Keratinocyte (primary cell): ENCODE data around the gene CNOT6. TPM values are rescaled to one million over a fixed set of nuclear protein-coding genes. Genes with fewer than 3 reads are reported as not detected.

Experiments used
- DNase-seq: peaks from one replicate; pipeline ENCODE4 v3.0.0-alpha.2; 2011; ENCODE audit warnings: low read depth, missing footprints, low spot score
- FAIRE-seq: peaks from 2 replicates; lab custom pipeline; 2011; peaks lifted over from hg19 to GRCh38; lab: Jason Lieb, UNC
- H2AFZ ChIP-seq: 2 replicates; pipeline ENCODE4 v1.6.0; 2012; ENCODE audit warnings: low read length, control low read depth, inconsistent platforms; ENCODE audit not compliant: control insufficient read depth
- H3K27ac ChIP-seq: 2 replicates; pipeline ENCODE4 v1.5.1; 2011; ENCODE audit warnings: low read length; ENCODE audit not compliant: control insufficient read depth, insufficient read depth
- H3K27me3 ChIP-seq: 3 replicates; pipeline ENCODE4 v1.6.0; 2011; ENCODE audit warnings: low read length; ENCODE audit not compliant: control insufficient read depth, insufficient read depth; ENCODE audit errors: extremely low read depth
- H3K36me3 ChIP-seq, 2 experiments: 2 replicates in 1 of 2; 3 replicates in 1 of 2; pipeline ENCODE4 v1.5.1; 2011; ENCODE audit warnings: low read length in 2 of 2, mild to moderate bottlenecking in 1 of 2; ENCODE audit not compliant: control insufficient read depth in 2 of 2, insufficient read depth in 2 of 2; ENCODE audit errors: extremely low read depth in 1 of 2
- H3K4me1 ChIP-seq: 3 replicates; pipeline ENCODE4 v1.5.1; 2011; ENCODE audit warnings: low read length; ENCODE audit not compliant: control insufficient read depth, insufficient read depth; ENCODE audit errors: extremely low read depth
- H3K4me2 ChIP-seq: 3 replicates; pipeline ENCODE4 v1.6.0; 2011; ENCODE audit warnings: low read depth, low read length; ENCODE audit not compliant: control insufficient read depth, insufficient read depth; ENCODE audit errors: extremely low read depth
- H3K4me3 ChIP-seq, 3 experiments: fragments of 200-600 bp in 1 of 3; sonication (generic) in 1 of 3; 2 replicates in 2 of 3; 3 replicates in 1 of 3; pipeline ENCODE4 v1.5.1; 2011 to 2016; ENCODE audit warnings: low read length in 3 of 3, mild to moderate bottlenecking in 3 of 3, control low read depth in 2 of 3, inconsistent platforms in 1 of 3, low read depth in 1 of 3, mixed read lengths in 1 of 3, mixed run types in 1 of 3, moderate library complexity in 1 of 3; ENCODE audit not compliant: control insufficient read depth in 2 of 3, insufficient read depth in 2 of 3; ENCODE audit errors: extremely low read depth in 1 of 3
- H3K79me2 ChIP-seq: 2 replicates; pipeline ENCODE4 v1.6.0; 2012; ENCODE audit warnings: low read length; ENCODE audit not compliant: control insufficient read depth, insufficient read depth
- H3K9ac ChIP-seq: 3 replicates; pipeline ENCODE4 v1.6.0; 2011; ENCODE audit warnings: low read length; ENCODE audit not compliant: control insufficient read depth, insufficient read depth; ENCODE audit errors: extremely low read depth
- H3K9me1 ChIP-seq: 3 replicates; pipeline ENCODE4 v1.6.0; 2011; ENCODE audit warnings: low read length; ENCODE audit not compliant: control insufficient read depth, insufficient read depth; ENCODE audit errors: extremely low read depth
- H3K9me3 ChIP-seq: 2 replicates; pipeline ENCODE4 v1.5.1; 2012; ENCODE audit warnings: low read depth, low read length; ENCODE audit not compliant: control insufficient read depth
- H4K20me1 ChIP-seq: 3 replicates; pipeline ENCODE4 v1.6.0; 2011; ENCODE audit warnings: low read length; ENCODE audit not compliant: control insufficient read depth, insufficient read depth; ENCODE audit errors: extremely low read depth
- EZH2 ChIP-seq: IDR thresholded peaks from one replicate; pipeline ENCODE4 v1.6.1; 2012; ENCODE audit warnings: inconsistent platforms, mild to moderate bottlenecking, low read length, moderate library complexity
- dilution Hi-C: fragments of 300-500 bp; cut with MboI; formaldehyde crosslinking; loops from one replicate; pipeline ENCODE4 v1.7.0; 2020; ENCODE audit warnings: low sequenced_read_pairs; ENCODE audit not compliant: extremely low pct_ligation_motif_present
- polyA plus RNA-seq, 5 experiments: library from polyadenylated mRNA; depleted of rRNA in 3 of 5; stranded (reverse) in 3 of 5; stranded (forward) in 1 of 5; unstranded in 1 of 5; fragments of >200 nt; gene quantifications; 1 replicate in 1 of 5; 2 replicates in 3 of 5; 3 replicates in 1 of 5; pipeline versions ENCODE4 v1.2.1 to v1.2.3, GENCODE V29; 2011 to 2012; ENCODE audit warnings: missing spikeins in 2 of 5, low read depth in 1 of 5, low replicate concordance in 1 of 5
- TF ChIP-seq, protein P1 (sequence below), 3 experiments: IDR thresholded peaks in 1 of 3; conservative IDR thresholded peaks in 1 of 3; optimal IDR thresholded peaks in 1 of 3; 2 replicates in 2 of 3; 3 replicates in 1 of 3; pipeline versions ENCODE3 to v1.5.1; 2011; ENCODE audit warnings: low read length in 3 of 3, mild to moderate bottlenecking in 3 of 3, moderate library complexity in 2 of 3, control low read depth in 1 of 3, inconsistent platforms in 1 of 3; ENCODE audit not compliant: insufficient read depth in 2 of 3; ENCODE audit errors: extremely low read depth in 1 of 3

Gene CNOT6
- polyA plus RNA-seq, 1 donor (not counting 4 experiments of a cell fraction or from before 2014, with no cell fraction given), result 29.7 TPM

DNA sequence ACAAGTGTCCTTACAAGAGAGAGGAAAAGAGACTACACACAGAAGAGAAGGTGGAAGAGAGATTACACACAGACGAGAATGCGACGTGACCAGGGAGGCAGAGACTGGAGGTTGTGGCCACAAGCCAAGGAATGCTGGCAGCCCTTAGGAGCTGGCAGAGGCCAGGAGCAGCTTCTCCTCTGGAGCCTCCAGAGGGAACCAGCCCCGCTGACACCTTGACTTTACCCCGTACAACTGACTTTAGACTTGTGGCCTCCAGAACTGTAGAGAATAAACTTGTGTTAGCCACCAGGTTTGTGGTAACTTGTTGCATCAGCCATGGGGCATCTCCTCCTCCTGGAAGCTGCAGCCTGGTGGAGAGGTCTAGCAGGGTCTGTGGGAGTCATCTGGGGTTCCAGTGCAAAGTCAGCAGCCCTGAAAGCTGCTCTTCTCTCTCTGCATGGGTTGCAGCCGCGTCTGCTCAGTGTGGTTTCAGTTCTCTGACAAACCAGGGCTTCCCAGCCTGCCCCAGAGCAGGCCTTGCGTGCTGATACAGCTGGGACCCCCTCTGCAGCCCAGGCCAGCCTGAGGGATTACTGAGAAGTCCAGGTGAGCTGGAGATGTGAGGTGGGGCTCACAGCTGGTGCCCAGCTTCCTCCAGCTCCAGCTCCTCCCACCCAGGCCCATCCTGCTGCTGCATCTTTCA lies 30.8 kb upstream of the CNOT6 start:
- Histone ChIP-seq H3K9ac (no peak overlapping the region), H3K27ac (no peak overlapping the region), H3K4me2 (no peak overlapping the region), H3K4me3 (no peak overlapping the region), H2AFZ (no peak overlapping the region), H4K20me1 (no peaks in the 10 kb centered on the region), H3K4me1 (peaks cover 5% of the 10 kb centered on the region), H3K36me3 (no peaks in the 10 kb centered on the region), H3K9me3 (no peaks in the 10 kb centered on the region), H3K79me2 (no peaks in the 10 kb centered on the region), H3K9me1 (no peaks in the 10 kb centered on the region), H3K27me3 (no peaks in the 10 kb centered on the region)
- no peak for DNase-seq
- TF ChIP-seq, protein P1, sequence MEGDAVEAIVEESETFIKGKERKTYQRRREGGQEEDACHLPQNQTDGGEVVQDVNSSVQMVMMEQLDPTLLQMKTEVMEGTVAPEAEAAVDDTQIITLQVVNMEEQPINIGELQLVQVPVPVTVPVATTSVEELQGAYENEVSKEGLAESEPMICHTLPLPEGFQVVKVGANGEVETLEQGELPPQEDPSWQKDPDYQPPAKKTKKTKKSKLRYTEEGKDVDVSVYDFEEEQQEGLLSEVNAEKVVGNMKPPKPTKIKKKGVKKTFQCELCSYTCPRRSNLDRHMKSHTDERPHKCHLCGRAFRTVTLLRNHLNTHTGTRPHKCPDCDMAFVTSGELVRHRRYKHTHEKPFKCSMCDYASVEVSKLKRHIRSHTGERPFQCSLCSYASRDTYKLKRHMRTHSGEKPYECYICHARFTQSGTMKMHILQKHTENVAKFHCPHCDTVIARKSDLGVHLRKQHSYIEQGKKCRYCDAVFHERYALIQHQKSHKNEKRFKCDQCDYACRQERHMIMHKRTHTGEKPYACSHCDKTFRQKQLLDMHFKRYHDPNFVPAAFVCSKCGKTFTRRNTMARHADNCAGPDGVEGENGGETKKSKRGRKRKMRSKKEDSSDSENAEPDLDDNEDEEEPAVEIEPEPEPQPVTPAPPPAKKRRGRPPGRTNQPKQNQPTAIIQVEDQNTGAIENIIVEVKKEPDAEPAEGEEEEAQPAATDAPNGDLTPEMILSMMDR (optimal IDR thresholded peaks at IDR 0.05 in 1 of 3, IDR thresholded peaks at IDR 0.05 in 1 of 3, conservative IDR thresholded peaks at IDR 0.05 in 1 of 3; ENCODE audit: extremely low read depth in 1 of 3, insufficient read depth in 2 of 3, low read length in 3 of 3), result no peak
- TF ChIP-seq EZH2, result no peak
- FAIRE-seq, result no peak
- dilution Hi-C loops, result no loop called here

DNA sequence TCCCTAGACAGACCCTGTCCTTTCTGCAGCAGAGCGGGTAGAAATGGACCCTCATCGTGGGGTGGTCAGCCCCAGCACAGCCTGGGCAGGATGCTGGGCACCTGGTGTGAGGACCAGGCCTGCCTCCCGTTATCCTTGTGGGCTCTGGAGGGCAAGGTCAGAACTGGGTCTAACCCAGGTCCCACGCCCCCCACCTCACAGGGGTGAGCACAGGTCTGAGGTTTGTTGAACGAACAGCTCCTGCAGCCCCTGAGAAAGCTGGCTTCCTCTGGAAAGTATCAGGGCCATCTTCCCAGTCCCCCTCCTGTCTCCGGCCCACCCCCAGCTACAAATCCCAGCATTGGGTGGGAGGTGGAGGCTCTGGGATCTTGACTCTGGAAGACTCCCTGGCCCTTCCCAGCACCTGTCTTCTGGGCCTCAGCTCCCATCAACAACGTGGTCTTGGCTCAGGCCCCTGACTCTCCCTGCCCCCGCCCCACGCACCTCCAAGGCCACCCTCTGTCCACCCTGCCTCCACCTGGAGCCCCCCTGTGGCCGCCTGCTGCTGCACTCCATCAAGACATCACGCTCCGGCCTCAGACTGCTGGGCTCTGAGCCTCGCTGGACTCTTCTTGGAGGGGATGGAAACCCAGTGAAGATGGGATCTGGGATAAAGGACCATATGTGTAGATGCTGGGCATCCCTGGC lies 30.1 kb upstream of the CNOT6 start:
- Histone ChIP-seq H3K36me3 (no peaks in the 10 kb centered on the region), H4K20me1 (no peaks in the 10 kb centered on the region), H3K79me2 (no peaks in the 10 kb centered on the region), H3K9me3 (no peaks in the 10 kb centered on the region), H3K27ac (no peak overlapping the region), H2AFZ (no peak overlapping the region), H3K9ac (no peak overlapping the region), H3K27me3 (no peaks in the 10 kb centered on the region), H3K4me2 (no peak overlapping the region), H3K4me3 (no peak overlapping the region), H3K4me1 (peaks cover 5% of the 10 kb centered on the region), H3K9me1 (no peaks in the 10 kb centered on the region)
- no peak for DNase-seq
- dilution Hi-C loops, result no loop called here
- TF ChIP-seq EZH2, result no peak
- TF ChIP-seq, protein P1 (optimal IDR thresholded peaks at IDR 0.05 in 1 of 3, IDR thresholded peaks at IDR 0.05 in 1 of 3, conservative IDR thresholded peaks at IDR 0.05 in 1 of 3; ENCODE audit: extremely low read depth in 1 of 3, insufficient read depth in 2 of 3, low read length in 3 of 3), result no peak
- FAIRE-seq, result no peak
